HG03432 (cell line): Measurements from ENCODE around the gene GALNTL6.
A peak's percentile ranks its signal among the peaks of the same experiment; 100 is the strongest.
"Not testable (repeated sequence)": the region's sequence is repeated elsewhere in the genome, so short reads cannot be mapped to it uniquely, and the experiment has no call there.

ENCODE experiments used
- ATAC-seq: cut with Tn5 transposase; IDR thresholded peaks from one replicate; pipeline ENCODE4 v1.9.1; 2021; ENCODE audit warnings: mild to moderate bottlenecking, moderate library complexity; ENCODE audit not compliant: unreplicated experiment

GALNTL6 gene

DNA sequence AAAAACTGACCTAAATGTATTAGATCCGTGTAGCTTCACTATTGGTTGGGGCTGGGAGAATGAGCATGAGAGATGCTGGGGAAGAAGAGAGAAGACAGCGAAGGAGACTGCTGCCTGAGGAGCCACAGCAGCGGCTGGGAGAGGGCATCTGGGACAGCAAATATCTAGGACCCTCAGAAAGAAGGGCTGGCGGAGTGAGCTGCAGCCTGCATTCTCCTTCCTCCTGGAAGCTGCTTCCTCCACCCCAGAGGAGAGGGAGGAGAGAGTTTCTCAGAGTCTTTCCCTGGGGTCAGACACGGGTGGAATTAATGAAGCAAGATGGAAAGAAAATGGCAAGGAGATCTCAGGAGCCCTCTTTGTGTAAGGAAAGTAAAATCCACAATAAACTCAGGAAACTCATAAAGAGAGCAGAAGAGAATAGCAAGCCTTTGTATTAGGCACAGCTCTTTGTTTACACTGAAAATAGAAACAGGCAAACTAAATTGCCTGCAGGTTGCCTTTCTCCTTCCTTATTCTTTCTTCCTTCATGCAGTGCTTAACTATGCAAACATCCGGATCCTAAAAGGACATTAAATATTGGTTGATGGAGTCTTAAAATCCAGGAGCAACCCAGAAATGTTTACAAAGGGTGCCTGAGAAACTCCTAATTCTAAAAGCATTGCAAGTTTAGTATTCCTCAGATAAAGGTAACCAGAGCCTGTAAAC is 1225.1 kb downstream of the GALNTL6 start:
- no peak for ATAC-seq

DNA sequence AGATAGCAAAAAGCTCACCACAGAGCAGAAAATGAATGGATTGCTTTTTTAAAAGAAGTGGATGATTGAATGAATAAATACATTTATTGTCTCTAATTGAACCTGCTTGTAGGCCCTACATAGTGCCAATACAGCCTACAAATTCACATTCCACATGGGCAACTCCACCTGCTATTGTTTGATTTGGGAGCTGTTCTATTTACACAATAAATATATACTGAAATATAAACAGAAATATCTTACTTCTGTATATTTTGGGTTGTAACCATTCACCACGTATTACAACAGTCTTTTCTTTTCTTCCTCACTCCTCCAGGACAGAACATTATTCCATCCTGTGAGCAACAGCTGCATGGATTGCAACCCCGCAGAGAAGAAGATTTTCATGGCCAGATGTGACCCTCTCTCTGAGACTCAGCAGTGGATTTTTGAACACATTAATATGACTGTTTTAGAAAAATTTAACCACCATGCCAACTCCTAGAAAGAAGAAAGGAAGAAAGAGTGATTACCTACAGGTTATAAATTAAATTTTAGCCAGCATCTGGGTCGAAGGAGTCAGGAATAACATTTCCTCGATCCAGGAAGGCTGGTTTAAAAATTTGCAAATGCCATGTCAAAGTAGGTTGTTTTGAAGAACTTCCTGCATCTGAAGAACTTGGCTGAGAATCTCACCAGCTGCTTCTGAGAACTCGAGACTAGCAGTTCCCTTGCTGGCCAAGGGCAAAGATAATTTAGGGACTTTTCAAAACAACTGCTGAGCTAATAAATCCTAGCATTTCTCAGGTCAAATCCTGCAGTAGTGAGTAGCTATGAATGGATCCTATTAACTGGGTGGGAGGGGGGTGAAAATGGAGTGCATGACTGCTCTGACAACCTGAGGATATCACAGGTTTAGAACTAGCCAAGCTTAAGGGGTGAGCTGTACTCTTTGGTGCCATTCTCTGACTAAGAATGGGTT is 1226.7 kb downstream of the GALNTL6 start:
- ATAC-seq, result peak; percentile 73

DNA sequence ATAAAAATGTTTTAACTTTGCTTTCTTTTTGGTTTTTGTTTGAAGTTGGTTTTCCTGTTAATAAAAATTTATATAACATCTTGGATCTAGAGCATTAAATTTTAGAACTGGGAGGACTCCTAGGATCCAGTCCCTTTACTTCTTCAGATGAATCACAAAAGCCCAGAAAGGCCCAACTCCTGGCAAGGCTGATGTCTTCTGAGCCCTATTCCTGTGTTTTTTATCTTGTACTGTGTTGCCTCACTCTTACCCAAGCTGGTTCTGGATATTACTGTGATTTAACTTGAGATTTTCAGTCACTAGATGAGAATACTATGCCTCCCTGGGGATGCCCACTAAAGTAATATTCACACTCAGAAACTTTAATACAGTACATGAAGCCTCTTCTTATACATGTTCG is 1228.3 kb downstream of the GALNTL6 start:
- no peak for ATAC-seq

DNA sequence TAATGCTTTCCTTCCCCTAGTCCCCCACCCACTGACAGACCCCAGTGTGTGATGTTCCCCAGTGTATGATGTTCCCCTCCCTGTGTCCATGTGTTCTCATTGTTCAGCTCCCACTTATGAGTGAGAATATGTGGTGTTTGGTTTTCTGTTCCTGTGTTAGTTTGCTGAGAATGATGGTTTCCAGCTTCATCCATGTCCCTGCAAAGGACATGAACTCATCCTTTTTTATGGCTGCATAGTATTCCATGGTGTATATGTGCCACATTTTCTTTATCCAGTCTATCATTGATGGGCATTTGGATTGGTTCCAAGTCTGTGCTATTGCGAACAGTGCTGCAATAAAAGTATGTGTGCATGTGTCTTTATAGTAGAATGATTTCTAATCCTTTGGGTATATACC is 1228.9 kb downstream of the GALNTL6 start:
- ATAC-seq, result not testable (repeated sequence)

DNA sequence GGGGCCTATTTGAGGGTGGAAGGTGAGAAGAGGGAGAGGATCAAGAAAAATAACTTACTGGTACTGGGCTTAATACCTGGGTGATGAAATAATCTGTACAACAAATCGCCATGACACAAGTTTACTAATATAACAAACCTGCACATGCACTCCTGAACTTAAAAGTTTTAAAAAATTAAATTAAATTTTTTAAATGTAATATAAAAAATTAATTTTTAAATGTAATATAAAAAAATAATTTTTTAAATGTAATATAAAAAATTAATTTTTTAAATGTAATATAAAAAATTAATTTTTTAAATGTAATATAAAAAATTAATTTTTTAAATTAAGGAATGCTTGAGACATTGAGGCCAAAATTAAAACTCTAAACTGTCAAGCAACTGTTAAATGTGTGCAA is 1231.1 kb downstream of the GALNTL6 start:
- no peak for ATAC-seq

DNA sequence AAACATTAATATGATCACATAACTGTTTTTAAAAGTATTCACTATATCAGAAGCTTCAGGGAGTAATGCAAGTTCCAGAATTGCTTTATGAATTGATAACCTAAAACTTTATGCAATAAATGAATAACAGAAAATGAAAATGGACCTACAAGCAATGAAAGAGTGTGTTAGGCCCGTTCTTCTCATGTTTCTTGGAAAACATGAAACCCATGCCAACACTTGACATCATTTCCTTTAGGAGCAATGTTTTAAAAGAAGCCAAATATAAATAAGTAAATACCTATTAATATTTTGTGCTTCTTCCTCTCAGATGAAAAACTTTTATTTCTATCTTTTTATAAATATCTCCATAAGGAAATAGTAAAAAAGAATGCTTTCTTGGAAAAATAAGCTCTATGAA is 1232.4 kb downstream of the GALNTL6 start:
- no peak for ATAC-seq

DNA sequence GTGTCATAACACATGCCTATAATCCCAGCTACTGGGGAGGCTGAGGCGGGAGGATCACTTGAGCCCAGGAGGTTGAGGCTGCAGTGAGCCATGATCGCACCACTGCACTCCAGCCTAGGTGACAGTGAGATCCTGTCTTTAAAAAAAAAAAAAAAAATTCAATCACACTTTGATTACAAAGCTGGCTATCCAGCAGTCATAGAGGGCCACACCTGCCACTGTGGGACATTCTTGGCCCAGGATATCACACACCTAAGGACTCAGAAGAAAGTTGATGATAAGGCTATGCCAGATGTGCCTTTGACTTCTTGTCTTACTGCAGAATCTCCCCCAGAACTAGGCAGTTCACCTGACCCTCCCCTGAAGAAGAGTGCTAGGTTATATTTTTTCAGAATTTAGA is 1232.9 kb downstream of the GALNTL6 start:
- no peak for ATAC-seq

DNA sequence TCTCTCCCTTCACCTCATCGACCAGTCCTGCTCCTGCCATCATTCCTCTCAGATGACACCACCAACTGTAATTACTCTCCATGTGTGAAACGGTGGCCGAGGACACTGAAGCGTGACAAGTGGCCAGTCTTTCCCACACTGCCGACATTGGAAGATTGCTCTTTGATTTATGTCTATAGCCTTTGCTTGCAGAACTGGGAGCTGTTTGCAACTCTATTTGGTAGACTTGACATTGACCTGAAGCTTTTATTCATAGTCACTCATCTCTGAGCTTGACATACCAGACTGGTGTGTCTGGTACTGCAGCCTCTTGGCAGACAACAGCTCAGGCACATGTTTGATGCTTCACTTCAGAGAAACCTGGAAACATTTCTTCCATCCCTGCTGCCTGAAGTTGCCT is 1233.6 kb downstream of the GALNTL6 start:
- ATAC-seq, result no peak

DNA sequence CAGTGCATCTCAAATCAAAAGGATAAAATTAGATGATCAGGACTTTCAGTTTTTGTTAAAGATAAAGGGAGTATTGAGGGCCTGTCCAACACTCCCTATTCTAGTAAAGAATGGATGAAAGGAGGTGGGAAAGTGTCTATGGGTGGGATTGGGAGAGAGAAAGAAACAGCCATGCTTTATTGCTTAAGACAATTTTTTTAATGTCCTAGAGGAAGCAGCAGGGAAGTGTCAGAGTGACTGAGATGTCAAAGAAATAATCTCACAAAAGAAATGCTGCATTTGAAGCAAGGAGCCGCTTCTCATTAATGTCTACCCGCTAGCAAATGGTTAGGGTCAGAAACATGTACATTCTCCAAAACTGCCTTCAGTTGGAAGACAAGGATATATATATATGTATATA is 1238.0 kb downstream of the GALNTL6 start:
- ATAC-seq, result no peak

DNA sequence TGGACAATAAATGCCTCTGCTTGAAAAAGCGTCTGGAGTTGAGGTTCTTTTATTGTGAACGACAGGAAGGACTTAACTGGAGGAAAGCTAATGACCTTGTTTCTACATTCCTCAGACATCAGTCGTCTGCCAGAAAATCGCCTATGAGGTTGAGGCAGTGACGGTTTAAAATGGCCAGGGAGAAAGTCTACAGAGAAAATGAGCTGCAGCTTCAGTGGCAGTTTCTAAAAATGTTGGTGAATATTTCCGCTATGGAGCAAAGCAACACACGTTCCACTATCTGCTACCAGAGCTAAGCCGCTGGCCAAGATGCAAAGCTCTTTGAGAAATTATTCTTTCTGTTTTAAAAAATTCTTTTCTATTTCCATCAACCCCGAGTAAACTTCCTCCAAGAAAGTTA is 1238.5 kb downstream of the GALNTL6 start:
- ATAC-seq, result no peak

DNA sequence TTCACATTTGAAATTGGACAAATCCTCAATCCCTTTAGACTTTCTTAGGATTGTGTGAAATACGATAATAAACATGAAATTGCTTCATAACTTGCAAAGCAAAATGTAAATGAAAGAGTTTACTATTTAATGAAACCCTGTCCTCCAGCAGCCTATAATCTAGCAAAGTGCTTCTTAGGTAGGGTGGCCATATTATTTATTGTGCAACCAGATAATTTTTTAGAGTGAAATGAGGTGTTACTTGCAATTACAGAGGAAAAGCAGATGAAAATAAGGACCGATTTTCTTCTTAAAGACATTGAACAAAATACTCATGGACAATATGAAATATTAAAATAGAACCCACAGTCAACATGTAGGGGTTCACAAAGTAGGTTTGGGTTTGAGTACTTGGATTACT is 1239.2 kb downstream of the GALNTL6 start:
- ATAC-seq, result no peak

DNA sequence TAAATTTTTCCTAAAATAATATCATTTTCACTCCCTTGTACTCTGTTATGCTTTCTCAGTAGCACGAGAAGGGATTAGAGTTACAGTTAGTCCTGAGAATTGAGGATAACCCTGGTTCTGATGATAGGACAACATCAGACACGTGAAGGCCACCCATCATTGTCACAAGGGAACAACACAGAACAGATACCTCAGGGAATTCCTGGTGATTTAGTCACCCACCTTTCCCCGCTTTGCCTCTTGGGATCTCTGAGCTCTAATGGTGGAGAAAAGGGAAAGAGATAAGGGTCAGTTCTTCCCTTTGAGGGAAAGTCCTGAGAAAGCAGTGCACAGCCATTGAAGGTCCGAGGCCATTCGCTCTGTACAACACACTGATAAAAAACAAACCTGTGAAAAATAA is 1243.1 kb downstream of the GALNTL6 start:
- ATAC-seq, result no peak

DNA sequence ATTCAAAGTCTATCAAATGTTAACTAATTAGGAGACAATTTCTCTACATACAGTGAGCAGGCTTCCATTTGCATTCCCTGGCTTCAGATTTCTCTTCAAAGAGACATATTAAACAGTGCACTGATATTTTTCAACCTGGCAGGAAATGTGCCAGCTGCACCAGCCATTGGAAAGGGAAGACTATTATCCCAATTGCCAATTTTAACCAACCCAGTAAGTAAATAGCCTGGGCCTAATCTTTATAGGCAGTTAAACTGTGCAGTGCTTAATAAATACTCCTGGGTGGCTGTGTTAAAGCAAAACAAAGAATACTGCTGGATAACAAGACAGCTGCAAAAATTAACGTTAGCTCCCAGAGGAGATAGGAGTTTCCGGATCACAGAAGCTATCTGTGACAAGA is 1243.5 kb downstream of the GALNTL6 start:
- no peak for ATAC-seq

DNA sequence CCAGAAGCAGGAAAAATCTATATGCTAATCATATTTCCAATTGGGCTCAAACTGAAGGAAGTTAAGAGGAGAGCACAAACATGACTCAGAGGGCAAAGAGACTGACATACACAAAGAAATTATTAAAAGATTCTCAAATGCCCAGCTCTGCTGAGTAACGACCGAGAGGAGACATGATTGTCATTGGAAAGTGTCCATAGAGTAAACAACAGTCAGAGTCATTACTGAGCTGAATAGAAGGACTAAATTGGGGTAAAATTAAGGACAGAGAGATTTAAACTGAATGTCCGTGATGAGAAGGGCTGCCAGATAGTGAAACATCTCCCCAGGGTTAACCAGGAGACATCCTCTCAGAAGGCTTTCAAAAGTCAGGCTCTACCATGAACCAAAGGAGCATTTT is 1244.2 kb downstream of the GALNTL6 start:
- ATAC-seq, result no peak

DNA sequence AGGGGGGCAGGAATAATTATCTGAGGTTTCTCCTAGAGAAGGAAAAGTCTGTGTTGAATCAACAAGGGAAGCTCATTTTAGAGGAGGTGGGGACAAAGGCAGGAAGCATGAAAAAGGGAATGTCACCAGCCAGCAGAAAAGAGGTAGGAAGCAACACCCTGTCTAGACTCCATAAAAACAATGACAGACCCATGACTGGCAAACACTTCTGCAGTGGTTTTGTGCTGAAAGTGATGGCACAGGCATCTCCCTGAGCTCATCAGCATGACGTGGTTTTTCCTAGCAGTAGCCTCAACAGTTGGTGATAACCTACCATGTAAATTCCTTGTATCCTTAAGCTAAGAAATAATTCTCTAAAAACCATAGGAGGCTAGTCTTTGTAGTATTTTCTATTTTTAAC is 1244.7 kb downstream of the GALNTL6 start:
- ATAC-seq, result no peak

DNA sequence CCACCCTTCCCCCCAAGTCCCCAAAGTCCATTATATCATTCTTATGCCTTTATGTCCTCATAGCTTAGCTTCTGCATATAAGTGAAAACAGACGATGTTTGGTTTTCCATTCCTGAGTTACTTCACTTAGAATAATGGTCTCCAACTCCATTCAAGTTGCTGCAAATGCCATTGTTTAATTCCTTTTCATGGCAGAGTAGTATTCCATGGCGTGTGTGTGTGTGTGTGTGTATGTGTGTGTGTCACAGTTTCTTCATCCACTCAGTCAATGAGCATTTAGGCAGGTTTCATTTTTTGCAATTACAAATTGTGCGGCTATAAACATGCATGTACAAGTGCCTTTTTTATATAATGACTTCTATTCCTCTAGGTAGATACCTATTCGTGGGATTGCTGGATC is 1248.0 kb downstream of the GALNTL6 start:
- no peak for ATAC-seq

DNA sequence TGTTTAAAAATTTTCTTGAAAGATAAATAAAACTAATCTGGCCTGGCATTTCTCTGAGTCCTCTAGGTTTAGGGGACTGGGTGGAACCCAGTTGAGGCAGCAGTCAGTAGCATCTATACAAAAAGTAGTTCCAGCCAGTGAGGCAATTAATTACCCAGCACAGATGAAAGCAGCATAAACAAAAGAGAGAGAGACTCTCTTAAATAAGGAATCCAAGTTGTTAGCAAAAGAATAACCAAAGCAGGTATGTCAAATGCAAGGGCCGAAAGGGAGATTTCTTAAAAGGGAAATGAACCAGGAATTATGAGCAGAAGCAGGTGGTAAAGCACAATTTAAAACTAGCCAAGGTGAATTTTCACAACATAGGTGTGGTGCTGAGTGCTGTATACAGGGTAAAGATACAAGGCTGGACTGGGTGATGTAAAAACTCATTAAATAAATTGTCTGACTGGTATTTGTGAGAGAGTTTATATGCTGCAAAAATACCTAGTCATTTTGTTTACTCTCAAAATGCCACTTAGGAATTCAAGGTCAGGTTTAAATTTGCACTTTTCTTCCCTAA is 1260.8 kb downstream of the GALNTL6 start:
- no peak for ATAC-seq

DNA sequence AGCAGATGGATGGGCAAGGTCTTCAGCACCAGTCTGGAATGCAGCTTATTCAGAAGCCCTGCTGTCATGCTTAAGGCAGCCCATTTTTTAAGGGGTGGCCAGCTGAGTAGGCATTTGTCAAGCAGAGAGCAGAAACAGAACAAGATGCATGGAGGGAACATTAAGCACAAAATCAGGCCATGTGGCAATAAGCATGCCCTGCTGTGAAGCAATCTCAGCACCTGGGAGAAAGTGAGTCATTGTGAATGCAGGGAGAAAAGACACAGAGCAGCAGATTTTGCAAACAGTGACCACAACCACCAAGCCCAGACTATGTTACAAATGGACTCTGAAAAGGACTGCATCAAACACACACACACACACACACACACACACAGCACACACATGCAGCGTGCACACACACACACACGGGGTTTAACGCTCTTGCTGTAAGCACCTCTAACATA is 1261.3 kb downstream of the GALNTL6 start:
- ATAC-seq, result peak; percentile 52

DNA sequence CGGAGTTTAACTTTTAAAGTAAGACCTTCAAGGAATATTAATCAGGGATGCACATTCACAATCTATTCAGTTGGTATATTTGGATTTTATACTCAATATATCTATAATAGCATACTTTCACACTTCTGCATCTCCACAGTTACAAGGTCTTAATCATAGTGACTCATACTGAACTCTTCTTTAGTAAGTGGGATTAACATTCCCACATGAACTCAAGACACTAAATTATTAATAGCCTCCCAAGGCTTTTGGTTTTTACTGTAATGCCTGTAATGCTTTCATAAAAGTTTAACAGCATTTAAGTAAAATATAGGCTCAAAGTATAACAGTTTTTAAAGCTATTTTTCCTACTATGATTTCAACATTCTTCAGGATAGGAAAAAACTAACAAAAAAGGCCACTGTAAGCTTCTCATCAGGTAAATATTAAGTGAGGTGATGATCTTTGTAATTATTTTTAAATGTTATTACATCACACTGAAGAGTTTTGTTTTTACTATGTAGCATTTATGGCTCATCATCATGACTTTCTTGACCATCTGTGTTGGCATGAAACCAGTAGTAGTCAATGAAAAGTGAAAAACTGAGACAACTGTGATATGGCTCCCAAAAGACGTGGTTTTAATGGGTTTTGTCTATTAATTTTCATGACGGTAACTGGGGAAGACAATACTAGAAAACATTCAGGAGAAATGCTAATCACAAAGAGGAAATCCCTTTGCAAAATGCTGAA is 1263.9 kb downstream of the GALNTL6 start:
- no peak for ATAC-seq

DNA sequence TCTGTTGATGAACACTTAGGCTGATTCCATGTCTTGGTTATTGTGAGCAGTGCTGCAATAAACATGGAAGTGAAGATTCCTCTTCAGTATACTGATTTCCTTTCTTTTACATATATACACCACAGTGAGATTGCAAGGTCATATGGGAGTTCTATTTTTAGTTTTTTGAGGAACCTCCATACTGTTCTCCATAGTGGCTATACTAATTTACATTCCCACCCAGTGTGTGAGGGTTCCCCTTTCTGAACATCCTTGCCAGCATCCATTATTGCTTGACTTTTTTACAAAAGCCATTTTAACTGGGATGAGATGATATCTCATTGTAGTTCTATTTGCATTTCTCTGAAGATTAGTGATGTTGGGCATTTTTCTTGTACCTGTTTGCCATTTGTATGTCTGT is 1274.9 kb downstream of the GALNTL6 start:
- no peak for ATAC-seq
